Stimulated activated CD8-positive, alpha-beta memory T cell treated with anti-CD3 and anti-CD28 coated beads, Interleukin-2, amount 100 ng/mL, for 1 hour (primary cell): ENCODE data around the gene FGL2.
"Not testable (repeated sequence)": the region's sequence is repeated elsewhere in the genome, so short reads cannot be mapped to it uniquely, and the experiment has no call there.

Source experiments
- DNase-seq, 2 donors: peaks; one replicate each; pipeline ENCODE4 v3.0.0-alpha.2; 2020; ENCODE audit warnings: low read depth in 2 of 2

The FGL2 gene, protein sequence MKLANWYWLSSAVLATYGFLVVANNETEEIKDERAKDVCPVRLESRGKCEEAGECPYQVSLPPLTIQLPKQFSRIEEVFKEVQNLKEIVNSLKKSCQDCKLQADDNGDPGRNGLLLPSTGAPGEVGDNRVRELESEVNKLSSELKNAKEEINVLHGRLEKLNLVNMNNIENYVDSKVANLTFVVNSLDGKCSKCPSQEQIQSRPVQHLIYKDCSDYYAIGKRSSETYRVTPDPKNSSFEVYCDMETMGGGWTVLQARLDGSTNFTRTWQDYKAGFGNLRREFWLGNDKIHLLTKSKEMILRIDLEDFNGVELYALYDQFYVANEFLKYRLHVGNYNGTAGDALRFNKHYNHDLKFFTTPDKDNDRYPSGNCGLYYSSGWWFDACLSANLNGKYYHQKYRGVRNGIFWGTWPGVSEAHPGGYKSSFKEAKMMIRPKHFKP

GRCh38 chr7:77199013-77199966, at the start of gene FGL2:
Gene FGL2 (minus strand): TSS chr7:77199819. CDS start chr7:77199793, 26 bp downstream.
- DNase-seq = no peak

DNA sequence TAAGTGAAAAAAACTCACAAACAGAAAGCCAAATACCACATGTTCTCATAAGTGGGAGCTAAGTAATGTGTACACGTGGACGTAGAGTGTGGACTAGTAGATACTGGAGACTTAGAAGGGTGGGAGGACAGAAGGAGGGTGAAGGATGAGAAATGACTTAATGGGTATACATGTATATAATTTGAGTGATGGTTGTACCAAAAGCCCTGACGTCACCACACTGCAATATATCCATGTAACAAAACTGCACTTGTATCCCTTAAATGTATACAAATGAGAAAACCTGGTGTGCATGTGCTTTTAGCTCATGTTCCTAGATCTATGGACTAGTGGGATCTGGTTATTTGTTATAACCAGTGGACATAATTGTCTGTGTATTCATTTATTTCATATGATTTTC, 48.5 kb upstream of the FGL2 start:
- DNase-seq = no peak

GRCh38 chr7:77247206-77247850, 47.7 kb upstream of the FGL2 start:
- peak; percentile 69 to 79 for DNase-seq

DNA sequence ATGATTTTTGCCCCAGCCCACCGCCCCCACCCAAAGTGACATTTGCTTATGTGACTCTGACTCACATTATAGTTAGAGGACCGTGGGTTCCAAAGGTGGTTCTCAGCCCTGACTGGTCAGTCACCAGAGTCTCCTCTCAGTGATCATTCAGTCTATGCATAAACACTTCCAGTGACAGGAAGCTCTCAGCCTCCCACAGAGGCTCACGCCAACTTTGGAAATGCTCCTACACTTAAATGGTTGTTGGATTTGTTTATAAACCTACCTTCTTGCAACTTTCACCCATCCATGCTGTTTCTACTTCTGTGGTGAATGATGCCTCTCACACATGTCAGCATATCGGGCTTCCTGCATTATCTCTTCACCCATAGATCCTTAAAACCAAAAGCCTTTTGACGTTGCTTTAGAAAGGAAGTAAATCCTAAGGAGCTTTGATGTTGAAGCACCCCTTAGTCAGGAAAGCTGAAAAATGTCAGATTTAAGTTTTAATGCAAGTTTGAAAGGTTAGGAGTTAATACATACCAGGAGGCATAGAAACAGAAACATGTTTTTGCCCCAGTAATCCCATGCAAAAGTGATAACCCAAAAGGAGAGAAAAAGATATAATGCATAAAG, 46.5 kb upstream of the FGL2 start:
- DNase-seq = no peak

GRCh38 chr7:77245015-77245755, 45.6 kb upstream of the FGL2 start:
- DNase-seq = no peak

DNA sequence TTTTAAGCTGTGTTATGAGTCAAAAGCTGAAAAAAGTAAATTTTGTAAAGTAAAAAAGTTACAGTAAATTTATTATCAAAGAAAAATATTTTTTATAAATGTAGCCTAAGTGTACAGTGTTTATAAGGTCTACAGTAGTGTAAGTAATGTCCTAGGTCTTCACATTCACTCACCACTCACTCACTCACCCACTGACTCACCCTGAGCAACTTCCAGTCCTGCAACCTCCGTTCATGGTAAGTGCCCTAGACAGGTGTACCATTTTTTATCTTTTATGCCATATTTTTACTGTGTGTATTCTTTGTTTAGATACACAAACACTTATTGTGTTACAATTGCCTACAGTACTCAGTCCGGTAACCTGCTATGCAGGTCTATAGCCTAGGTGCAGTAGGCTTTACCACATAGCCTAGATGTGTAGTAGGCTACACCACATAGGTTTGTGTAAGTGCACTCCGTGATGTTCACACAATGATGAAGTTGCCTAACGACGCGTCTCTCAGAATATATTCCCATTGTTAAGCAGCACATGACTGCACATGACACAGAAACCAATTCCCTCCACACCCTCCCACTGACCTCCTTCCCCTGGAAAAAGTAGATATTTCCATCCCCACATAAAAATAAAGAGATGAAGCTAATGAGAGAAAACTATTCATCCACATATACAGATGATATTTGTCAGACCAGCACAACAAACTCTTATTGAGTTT, 44.8 kb upstream of the FGL2 start:
- no peak for DNase-seq

DNA sequence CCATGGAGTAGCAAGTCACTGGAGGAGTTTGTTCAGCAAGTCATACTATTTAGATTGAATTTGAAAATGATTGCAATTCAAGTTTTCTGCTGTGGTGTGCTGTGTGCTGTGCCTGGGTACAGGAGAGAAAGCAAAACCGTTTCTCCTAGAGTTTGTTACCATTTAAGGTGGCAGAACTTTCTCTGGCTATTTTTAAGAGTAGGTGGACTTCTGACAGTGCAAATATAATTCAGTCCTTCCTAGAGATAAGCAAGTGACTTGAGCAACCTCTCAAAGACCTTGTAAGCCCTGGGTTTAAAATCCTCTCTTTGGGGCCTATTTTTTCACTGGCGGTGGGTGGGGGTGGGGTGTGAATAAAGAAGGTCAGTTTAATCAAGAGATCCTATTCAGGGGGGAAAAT, 42.9 kb upstream of the FGL2 start:
- no peak for DNase-seq

DNA sequence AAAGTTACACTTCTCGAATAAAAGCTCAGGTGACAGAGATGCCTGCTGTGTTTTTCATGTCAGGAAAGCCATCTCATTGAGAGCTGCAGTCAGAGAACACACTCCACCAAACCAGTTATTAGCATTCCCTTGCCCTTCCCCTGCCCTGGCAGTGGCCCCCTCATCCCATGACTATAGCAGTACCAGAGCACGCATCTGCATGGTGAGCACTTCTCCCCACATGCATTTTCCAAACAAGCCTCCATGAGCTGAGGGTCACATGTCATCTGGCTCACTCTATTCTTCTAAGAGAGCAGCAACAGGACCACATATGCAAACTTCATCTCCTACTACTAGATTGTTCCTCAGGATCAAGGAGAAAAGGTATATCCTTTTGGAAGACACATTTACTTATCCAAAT, 42.4 kb upstream of the FGL2 start:
- DNase-seq = no peak

DNA sequence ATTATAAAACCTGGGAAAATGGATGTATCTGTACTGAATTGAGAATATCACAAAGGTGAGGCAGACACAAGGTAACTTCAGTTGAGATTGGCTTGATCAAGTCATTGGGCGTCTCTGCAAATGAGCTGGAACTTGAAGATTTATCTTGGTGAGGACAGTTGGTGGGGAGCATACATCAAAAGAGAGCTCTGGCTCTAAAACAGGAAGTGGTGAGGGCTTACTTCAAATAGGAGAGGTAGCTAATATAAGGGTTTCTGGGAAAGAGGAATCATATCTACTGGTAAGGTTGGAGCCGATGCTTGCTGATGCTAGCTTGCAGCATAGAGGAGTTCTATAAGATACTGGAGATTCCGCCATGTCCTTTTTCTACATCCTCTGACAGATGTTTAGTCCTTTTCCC, 39.9 kb upstream of the FGL2 start:
- no peak for DNase-seq

DNA sequence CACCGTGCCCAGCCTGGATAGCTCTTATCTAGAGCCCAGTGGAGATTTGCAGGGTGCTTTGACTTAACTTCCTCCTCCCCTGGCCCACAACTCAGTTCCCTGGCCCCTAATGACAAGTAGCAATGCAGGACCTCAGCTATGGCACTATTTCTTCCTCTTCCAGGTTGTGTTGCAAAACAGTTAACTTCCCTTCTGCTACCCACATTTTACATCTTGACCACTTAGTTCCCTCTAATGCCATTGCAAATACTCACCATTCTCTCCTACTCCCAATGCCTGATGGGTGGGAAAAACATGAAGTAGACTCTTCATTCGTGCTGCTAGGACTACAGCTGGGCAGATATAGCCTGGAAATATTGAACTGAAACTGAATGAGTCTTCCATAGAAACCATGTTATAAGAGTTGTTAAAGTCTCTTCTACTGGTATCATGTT, 39.1 kb upstream of the FGL2 start:
- no peak for DNase-seq

DNA sequence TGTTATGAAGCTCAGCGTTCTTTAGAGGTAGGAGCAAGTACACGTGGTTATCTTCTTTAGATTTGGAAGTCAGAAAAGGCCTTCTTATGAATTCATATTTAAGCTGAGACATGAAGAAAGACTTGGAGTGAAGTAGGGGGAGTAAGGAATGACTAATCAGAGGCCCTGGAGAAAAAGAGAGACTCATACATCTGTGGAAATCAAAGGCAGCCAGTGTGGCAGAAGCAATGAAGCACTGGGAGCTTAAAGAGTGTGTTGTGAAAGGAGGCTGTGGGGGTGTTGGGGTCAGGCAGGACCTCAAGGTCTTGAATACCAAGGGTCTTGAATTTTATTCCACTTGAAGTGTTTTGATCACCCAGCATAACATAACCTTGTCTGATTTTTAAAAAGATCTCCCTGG, 35.7 kb upstream of the FGL2 start:
- DNase-seq = no peak

- no peak for DNase-seq
Observed at GRCh38 chr7:77232467-77232866, 32.8 kb upstream of the FGL2 start.

GRCh38 chr7:77228795-77229194, 29.2 kb upstream of the FGL2 start:
- not testable (repeated sequence) for DNase-seq

GRCh38 chr7:77226357-77226839, 26.8 kb upstream of the FGL2 start:
- DNase-seq = no peak

GRCh38 chr7:77223261-77223660, 23.6 kb upstream of the FGL2 start:
- no peak for DNase-seq

DNA sequence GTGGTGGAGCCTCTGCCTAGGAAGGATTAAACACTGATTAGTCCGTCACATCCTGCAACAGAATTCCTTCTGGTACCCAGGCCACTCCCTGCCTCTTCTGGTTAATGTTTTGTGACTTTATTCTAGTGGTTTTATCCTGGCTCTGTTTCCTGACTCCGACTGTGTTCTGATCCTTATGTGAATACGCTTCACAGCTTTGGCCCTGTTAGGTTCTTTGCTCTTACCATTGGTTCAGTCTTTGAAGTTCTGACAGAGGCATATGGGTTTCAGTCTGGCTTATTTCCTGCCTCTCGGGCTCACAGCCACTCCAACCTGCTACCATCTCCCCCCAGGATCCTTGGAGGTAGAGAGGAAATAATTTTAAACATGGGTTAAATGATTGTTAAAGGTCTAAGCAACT, 23.2 kb upstream of the FGL2 start:
- no peak for DNase-seq

GRCh38 chr7:77222065-77222464, 22.4 kb upstream of the FGL2 start:
- DNase-seq = no peak

GRCh38 chr7:77219701-77220331, 20.2 kb upstream of the FGL2 start:
- DNase-seq = not testable (repeated sequence)

DNA sequence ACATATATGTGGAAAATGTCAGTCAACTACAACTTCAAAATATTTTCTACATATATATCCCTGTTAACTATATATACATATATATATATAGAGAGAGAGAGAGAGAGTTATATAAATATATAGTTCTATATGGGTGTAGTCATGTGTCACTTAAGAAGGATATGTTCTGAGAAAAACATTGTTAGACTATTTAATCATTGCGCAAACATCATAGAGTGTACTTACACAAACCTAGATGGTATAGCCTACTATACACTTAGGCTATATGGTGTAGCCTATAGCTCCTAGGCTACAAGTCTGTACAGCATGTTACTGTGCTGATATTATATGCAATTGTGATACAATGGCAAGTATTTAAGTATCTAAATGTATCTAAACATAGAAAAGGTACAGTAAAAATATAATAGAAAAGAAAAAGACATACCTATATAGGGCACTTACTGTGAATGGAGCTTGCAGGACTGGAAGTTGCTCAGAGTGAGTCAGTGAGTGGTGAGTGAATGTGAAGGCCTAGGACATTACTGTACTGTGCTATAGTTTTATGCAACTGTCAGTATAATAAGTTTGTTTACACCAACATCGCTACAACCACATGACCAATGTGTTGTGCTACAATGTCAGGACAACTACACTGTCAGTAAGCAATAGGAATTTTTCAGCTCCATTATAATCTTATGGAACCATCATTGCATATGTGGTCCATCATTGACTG, 18.0 kb upstream of the FGL2 start:
- DNase-seq = no peak
